Measurements from ENCODE around the gene MMP24OS.

DNA sequence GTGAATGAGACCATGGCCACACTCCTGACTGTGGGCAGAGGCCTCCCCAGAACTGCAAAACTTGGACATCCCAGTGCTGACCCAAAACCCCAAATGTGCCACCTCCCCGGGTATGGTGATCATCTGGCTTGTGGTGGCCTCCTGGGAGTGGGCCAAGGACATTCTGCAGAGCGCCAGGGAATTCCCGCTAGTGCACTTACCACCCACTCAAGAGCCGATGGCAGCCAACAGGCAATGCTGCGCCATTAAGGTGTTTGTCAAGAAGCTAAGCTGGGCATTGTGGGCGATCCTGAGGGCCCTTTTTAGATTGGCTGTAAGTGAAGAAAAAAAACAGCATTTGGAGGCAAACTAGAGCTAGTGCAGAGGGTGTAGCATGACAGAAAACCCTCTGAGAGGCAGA is 42.0 kb downstream of the MMP24OS start:
- TF ChIP-seq, protein P1, sequence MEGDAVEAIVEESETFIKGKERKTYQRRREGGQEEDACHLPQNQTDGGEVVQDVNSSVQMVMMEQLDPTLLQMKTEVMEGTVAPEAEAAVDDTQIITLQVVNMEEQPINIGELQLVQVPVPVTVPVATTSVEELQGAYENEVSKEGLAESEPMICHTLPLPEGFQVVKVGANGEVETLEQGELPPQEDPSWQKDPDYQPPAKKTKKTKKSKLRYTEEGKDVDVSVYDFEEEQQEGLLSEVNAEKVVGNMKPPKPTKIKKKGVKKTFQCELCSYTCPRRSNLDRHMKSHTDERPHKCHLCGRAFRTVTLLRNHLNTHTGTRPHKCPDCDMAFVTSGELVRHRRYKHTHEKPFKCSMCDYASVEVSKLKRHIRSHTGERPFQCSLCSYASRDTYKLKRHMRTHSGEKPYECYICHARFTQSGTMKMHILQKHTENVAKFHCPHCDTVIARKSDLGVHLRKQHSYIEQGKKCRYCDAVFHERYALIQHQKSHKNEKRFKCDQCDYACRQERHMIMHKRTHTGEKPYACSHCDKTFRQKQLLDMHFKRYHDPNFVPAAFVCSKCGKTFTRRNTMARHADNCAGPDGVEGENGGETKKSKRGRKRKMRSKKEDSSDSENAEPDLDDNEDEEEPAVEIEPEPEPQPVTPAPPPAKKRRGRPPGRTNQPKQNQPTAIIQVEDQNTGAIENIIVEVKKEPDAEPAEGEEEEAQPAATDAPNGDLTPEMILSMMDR (conservative IDR thresholded peaks at IDR 0.05 in 1 of 2, IDR thresholded peaks at IDR 0.05 in 1 of 2; ENCODE audit: low read depth in 1 of 2, low read length in 2 of 2) = no peak
- TF ChIP-seq EZH2 (IDR thresholded peaks at IDR 0.05; ENCODE audit: low read length, missing control alignments) = no peak
